HepG2 (cell line): ENCODE results near the gene SLC38A3. TPM values are rescaled to one million over a fixed set of nuclear protein-coding genes. Genes with fewer than 3 reads are reported as not detected.

Experiments
- AGO2 ChIP-seq: fragments of 200-400 bp; formaldehyde crosslinking; optimal IDR thresholded peaks from 2 replicates; pipeline ENCODE3; 2017; ENCODE audit warnings: mild to moderate bottlenecking, low read depth, low read length, moderate library complexity
- ARHGAP35 ChIP-seq: sonication (generic); formaldehyde crosslinking; IDR thresholded peaks from 2 replicates; pipeline ENCODE4 v1.9.0; 2022; ENCODE audit warnings: mild to moderate bottlenecking, inconsistent platforms, moderate library complexity, missing genetic modification reagents, borderline replicate concordance
- BCLAF1 ChIP-seq: fragments of 450-650 bp; IDR thresholded peaks from 2 replicates; pipeline ENCODE4 v1.6.1; 2017; ENCODE audit warnings: mild to moderate bottlenecking
- CAMTA2 ChIP-seq: sonication (generic); formaldehyde crosslinking; IDR thresholded peaks from 2 replicates; pipeline ENCODE4 v1.4.0; 2020; ENCODE audit warnings: mild to moderate bottlenecking, missing genetic modification reagents, borderline replicate concordance
- CENPX ChIP-seq: sonication (generic); formaldehyde crosslinking; IDR thresholded peaks from 2 replicates; pipeline ENCODE4 v1.9.0; 2021; ENCODE audit warnings: mild to moderate bottlenecking, missing genetic modification reagents, moderate library complexity
- GTF3A ChIP-seq: sonication (generic); formaldehyde crosslinking; conservative IDR thresholded peaks from 2 replicates; pipeline ENCODE4 v1.4.0; 2020; ENCODE audit warnings: mild to moderate bottlenecking, missing genetic modification reagents
- NCOA2 ChIP-seq: sonication (generic); formaldehyde crosslinking; IDR thresholded peaks from 2 replicates; pipeline ENCODE4 v1.8.0; 2022; ENCODE audit warnings: inconsistent platforms
- NFKB2 ChIP-seq: sonication (generic); formaldehyde crosslinking; IDR thresholded peaks from 2 replicates; pipeline ENCODE4 v1.4.0; 2020; ENCODE audit warnings: missing genetic modification reagents, borderline replicate concordance
- RFXANK ChIP-seq: IDR thresholded peaks from 2 replicates; pipeline ENCODE4 v1.6.1; 2016
- SAP130 ChIP-seq: IDR thresholded peaks from 2 replicates; pipeline ENCODE4 v1.6.1; 2016; ENCODE audit warnings: low read depth
- SOX5 ChIP-seq: IDR thresholded peaks from 2 replicates; pipeline ENCODE4 v1.6.1; 2016; ENCODE audit warnings: borderline replicate concordance
- SSRP1 ChIP-seq: IDR thresholded peaks from 2 replicates; pipeline ENCODE4 v1.6.1; 2016; ENCODE audit warnings: control low read depth
- THAP8 ChIP-seq: sonication (generic); formaldehyde crosslinking; IDR thresholded peaks from 2 replicates; pipeline ENCODE4 v1.5.1; 2020; ENCODE audit warnings: missing genetic modification reagents, mild to moderate bottlenecking, borderline replicate concordance
- ZBTB46 ChIP-seq: sonication (generic); formaldehyde crosslinking; IDR thresholded peaks from 2 replicates; pipeline ENCODE4 v1.4.0; 2020; ENCODE audit warnings: mild to moderate bottlenecking, missing genetic modification reagents, borderline replicate concordance
- ZNF569 ChIP-seq: sonication (generic); formaldehyde crosslinking; IDR thresholded peaks from 2 replicates; pipeline ENCODE4 v1.5.0; 2020; ENCODE audit warnings: mild to moderate bottlenecking, missing genetic modification reagents, moderate library complexity, borderline replicate concordance
- ZNF609 ChIP-seq: sonication (generic); formaldehyde crosslinking; IDR thresholded peaks from 2 replicates; pipeline ENCODE4 v1.4.0; 2020; ENCODE audit warnings: mild to moderate bottlenecking, missing genetic modification reagents, borderline replicate concordance
- ZNF703 ChIP-seq: sonication (generic); formaldehyde crosslinking; IDR thresholded peaks from 2 replicates; pipeline ENCODE4 v1.5.1; 2020; ENCODE audit warnings: missing genetic modification reagents, mild to moderate bottlenecking, moderate library complexity, borderline replicate concordance
- ZNF766 ChIP-seq: sonication (generic); formaldehyde crosslinking; IDR thresholded peaks from 2 replicates; pipeline ENCODE4 v1.5.0; 2020; ENCODE audit warnings: missing genetic modification reagents, borderline replicate concordance
- ZNF879 ChIP-seq: sonication (generic); formaldehyde crosslinking; IDR thresholded peaks from 2 replicates; pipeline ENCODE4 v1.8.1; 2023; ENCODE audit warnings: missing genetic modification reagents
- ZSCAN9 ChIP-seq: IDR thresholded peaks from 2 replicates; pipeline ENCODE4 v1.6.1; 2016; ENCODE audit warnings: borderline replicate concordance
- polyA plus RNA-seq, 8 experiments: library from polyadenylated mRNA; depleted of rRNA in 3 of 8; stranded (reverse) in 7 of 8; unstranded in 1 of 8; fragments of >200 nt; fragmentation: Illumina TruSeq in 4 of 8; extraction: Trizol in 4 of 8; gene quantifications; 2 replicates each; pipeline versions ENCODE4 v1.2.1 to v1.2.3, GENCODE V29; 2011 to 2016; ENCODE audit warnings: low read depth in 4 of 8, missing spikeins in 1 of 8, mixed read lengths in 1 of 8; ENCODE audit not compliant: insufficient read depth in 1 of 8
- total RNA-seq, 5 experiments: library from RNA; depleted of rRNA; stranded (reverse); fragments of >200 nt; fragmentation: Illumina TruSeq; extraction: Trizol; gene quantifications; 2 replicates each; pipeline ENCODE4 v1.2.3, GENCODE V29; 2016; ENCODE audit warnings: low read depth in 1 of 5

SLC38A3 gene
- total and polyA plus RNA-seq, 2 of the 13 experiments (the other 11 are each of a cell fraction or from before 2014, with no cell fraction given): 29.8 to 164 TPM

- TF ChIP-seq ZNF609 (CRISPR knock-in tag) (peak; percentile 90), BCLAF1 (no peak), AGO2 (peak; percentile 24), NFKB2 (CRISPR knock-in tag) (0 out of 2 replicates have a peak, but pooled peaks have one; percentile 16), GTF3A (CRISPR knock-in tag) (no peak), ZNF766 (no peak), CENPX (CRISPR knock-in tag) (no peak), NCOA2 (CRISPR knock-in tag) (peak; percentile 88), THAP8 (no peak), ZNF703 (CRISPR knock-in tag) (no peak), ZNF569 (CRISPR knock-in tag) (no peak), ZSCAN9 (CRISPR knock-in tag) (no peak), SOX5 (CRISPR knock-in tag) (peak; percentile 79), CAMTA2 (CRISPR knock-in tag) (no peak), RFXANK (CRISPR knock-in tag) (no peak), ZBTB46 (no peak), SAP130 (CRISPR knock-in tag) (peak; percentile 76), ZNF879 (CRISPR knock-in tag) (0 out of 2 replicates have a peak, but pooled peaks have one; percentile 67), SSRP1 (CRISPR knock-in tag) (peak; percentile 62), ARHGAP35 (CRISPR knock-in tag) (no peak)
Observed at GRCh38 chr3:50210510-50211367, 5.7 kb downstream of the SLC38A3 start (continued).
